Neural cell (in vitro differentiated cells): ENCODE results near the gene ZNF669. TPM values are rescaled to one million over a fixed set of nuclear protein-coding genes. Genes with fewer than 3 reads are reported as not detected.
"Not testable (repeated sequence)": the region's sequence is repeated elsewhere in the genome, so short reads cannot be mapped to it uniquely, and the experiment has no call there.

Experiments used
- H2AFZ ChIP-seq: fragments of 200-600, 300-800 bp; sonication (generic), shearing (Covaris generic); 2 replicates; pipeline ENCODE4 v1.6.0; 2014; ENCODE audit warnings: low read depth, mild to moderate bottlenecking, antibody characterized with exemption, low read length, moderate library complexity
- H3F3A ChIP-seq: fragments of 200-600 bp; shearing (Covaris generic); 2 replicates; pipeline ENCODE4 v1.6.1; 2016; ENCODE audit warnings: mild to moderate bottlenecking, moderate library complexity, mixed read lengths, antibody characterized with exemption, low read length; ENCODE audit not compliant: insufficient read depth, poor library complexity, severe bottlenecking
- H3K27ac ChIP-seq: fragments of 200-600, 300-800 bp; sonication (generic), shearing (Covaris generic); 2 replicates; pipeline ENCODE4 v1.5.1; 2014; ENCODE audit warnings: mild to moderate bottlenecking, low read length, moderate library complexity
- H3K27me3 ChIP-seq: fragments of 300-800, 200-600 bp; sonication (generic), shearing (Covaris generic); 2 replicates; pipeline ENCODE4 v1.6.0; 2014; ENCODE audit warnings: mild to moderate bottlenecking, low read depth, low read length, moderate library complexity; ENCODE audit not compliant: insufficient read depth
- H3K36me3 ChIP-seq: fragments of 300-800, 200-600 bp; sonication (generic), shearing (Covaris generic); 2 replicates; pipeline ENCODE4 v1.5.1; 2014; ENCODE audit warnings: mild to moderate bottlenecking, antibody characterized with exemption, low read length, moderate library complexity; ENCODE audit not compliant: insufficient read depth
- H3K4me2 ChIP-seq: fragments of 300-800, 200-600 bp; sonication (generic), shearing (Covaris generic); 2 replicates; pipeline ENCODE4 v1.6.0; 2014; ENCODE audit warnings: mild to moderate bottlenecking, low read length
- H3K4me3 ChIP-seq: fragments of 300-800, 200-600 bp; sonication (generic), shearing (Covaris generic); 2 replicates; pipeline ENCODE4 v1.5.1; 2014; ENCODE audit warnings: mild to moderate bottlenecking, low read length, moderate library complexity
- H3K79me2 ChIP-seq: fragments of 200-600 bp; shearing (Covaris generic); replicated peaks from 2 replicates; pipeline ENCODE4 v1.6.0; 2014; ENCODE audit warnings: mild to moderate bottlenecking, low read length, moderate library complexity; ENCODE audit not compliant: insufficient read depth
- H3K9ac ChIP-seq: fragments of 300-800, 200-600 bp; sonication (generic), shearing (Covaris generic); 2 replicates; pipeline ENCODE4 v1.6.1; 2016; ENCODE audit warnings: mild to moderate bottlenecking, low read length, mixed read lengths
- H3K9me2 ChIP-seq: fragments of 200-600 bp; shearing (Covaris generic); 2 replicates; pipeline ENCODE4 v1.6.1; 2016; ENCODE audit warnings: mild to moderate bottlenecking, low read length, mixed read lengths; ENCODE audit not compliant: insufficient read depth
- H3K9me3 ChIP-seq: fragments of 200-600, 300-800 bp; sonication (generic), shearing (Covaris generic); 2 replicates; pipeline ENCODE4 v1.6.1; 2016; ENCODE audit warnings: mild to moderate bottlenecking, mixed run types, low read length, moderate library complexity, mixed read lengths
- H4K20me1 ChIP-seq: fragments of 200-600 bp; shearing (Covaris generic); 2 replicates; pipeline ENCODE4 v1.6.1; 2016; ENCODE audit warnings: mild to moderate bottlenecking, mixed run types; ENCODE audit not compliant: insufficient read depth
- EP300 ChIP-seq: fragments of 450-650 bp; conservative IDR thresholded peaks from 2 replicates; pipeline ENCODE4 v1.6.1; 2014; ENCODE audit warnings: antibody characterized with exemption, mild to moderate bottlenecking, moderate library complexity; ENCODE audit not compliant: poor library complexity, severe bottlenecking
- EZH2 ChIP-seq: fragments of 200-600, 300-800 bp; shearing (Covaris generic), sonication (generic); IDR thresholded peaks from 2 replicates; pipeline ENCODE4 v1.6.1; 2014; ENCODE audit warnings: antibody characterized with exemption, low read length, borderline replicate concordance, mild to moderate bottlenecking; ENCODE audit not compliant: insufficient read depth, poor library complexity, severe bottlenecking
- MXI1 ChIP-seq: fragments of 450-650 bp; conservative IDR thresholded peaks from 2 replicates; pipeline ENCODE4 v1.6.1; 2014; ENCODE audit warnings: antibody characterized with exemption, mild to moderate bottlenecking; ENCODE audit not compliant: poor library complexity, severe bottlenecking
- POLR2AphosphoS5 ChIP-seq: IDR thresholded peaks from 2 replicates; pipeline ENCODE4 v1.6.1; 2012
- RAD21 ChIP-seq: fragments of 450-650 bp; conservative IDR thresholded peaks from 2 replicates; pipeline ENCODE4 v1.6.1; 2014; ENCODE audit warnings: antibody characterized with exemption, mild to moderate bottlenecking, moderate library complexity
- SMC3 ChIP-seq: fragments of 450-650 bp; conservative IDR thresholded peaks from 2 replicates; pipeline ENCODE4 v1.6.1; 2014; ENCODE audit warnings: antibody characterized with exemption, mild to moderate bottlenecking, moderate library complexity; ENCODE audit not compliant: poor library complexity
- TAF1 ChIP-seq: IDR thresholded peaks from 2 replicates; pipeline ENCODE4 v1.6.1; 2012; ENCODE audit warnings: low read depth
- polyA plus RNA-seq: library from polyadenylated mRNA; depleted of rRNA; stranded (reverse); fragments of >200 nt; gene quantifications from 2 replicates; pipeline ENCODE4 v1.2.3, GENCODE V29; 2014
- TF ChIP-seq, protein P1 (sequence below): fragments of 450-650 bp; IDR thresholded peaks from 2 replicates; pipeline ENCODE4 v1.5.1; 2014; ENCODE audit warnings: antibody characterized with exemption, mild to moderate bottlenecking, moderate library complexity; ENCODE audit not compliant: poor library complexity, severe bottlenecking
- TF ChIP-seq, protein P2 (sequence below): IDR thresholded peaks from 2 replicates; pipeline ENCODE4 v1.6.1; 2012; ENCODE audit warnings: borderline replicate concordance

Gene ZNF669
- polyA plus RNA-seq, 1 donor from 2014 or later: 22.7 TPM

GRCh38 chr1:247146671-247147070 lies 42.5 kb upstream of the ZNF669 start:
- Histone ChIP-seq H3K36me3 (peaks cover 19% of the 10 kb centered on the region), H3F3A (no peaks in the 10 kb centered on the region), H3K79me2 (no peaks in the 10 kb centered on the region), H3K9me2 (no peaks in the 10 kb centered on the region), H4K20me1 (no peaks in the 10 kb centered on the region), H3K27ac (no peak overlapping the region), H2AFZ (no peak overlapping the region), H3K9me3 (peaks cover 15% of the 10 kb centered on the region), H3K27me3 (no peaks in the 10 kb centered on the region), H3K4me2 (no peak overlapping the region), H3K9ac (no peak overlapping the region), H3K4me3 (no peak overlapping the region)
- TF ChIP-seq POLR2AphosphoS5 (no peak), EP300 (no peak), SMC3 (no peak), TAF1 (no peak), MXI1 (no peak), RAD21 (no peak), EZH2 (no peak)
- TF ChIP-seq, protein P1, sequence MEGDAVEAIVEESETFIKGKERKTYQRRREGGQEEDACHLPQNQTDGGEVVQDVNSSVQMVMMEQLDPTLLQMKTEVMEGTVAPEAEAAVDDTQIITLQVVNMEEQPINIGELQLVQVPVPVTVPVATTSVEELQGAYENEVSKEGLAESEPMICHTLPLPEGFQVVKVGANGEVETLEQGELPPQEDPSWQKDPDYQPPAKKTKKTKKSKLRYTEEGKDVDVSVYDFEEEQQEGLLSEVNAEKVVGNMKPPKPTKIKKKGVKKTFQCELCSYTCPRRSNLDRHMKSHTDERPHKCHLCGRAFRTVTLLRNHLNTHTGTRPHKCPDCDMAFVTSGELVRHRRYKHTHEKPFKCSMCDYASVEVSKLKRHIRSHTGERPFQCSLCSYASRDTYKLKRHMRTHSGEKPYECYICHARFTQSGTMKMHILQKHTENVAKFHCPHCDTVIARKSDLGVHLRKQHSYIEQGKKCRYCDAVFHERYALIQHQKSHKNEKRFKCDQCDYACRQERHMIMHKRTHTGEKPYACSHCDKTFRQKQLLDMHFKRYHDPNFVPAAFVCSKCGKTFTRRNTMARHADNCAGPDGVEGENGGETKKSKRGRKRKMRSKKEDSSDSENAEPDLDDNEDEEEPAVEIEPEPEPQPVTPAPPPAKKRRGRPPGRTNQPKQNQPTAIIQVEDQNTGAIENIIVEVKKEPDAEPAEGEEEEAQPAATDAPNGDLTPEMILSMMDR: no peak
- TF ChIP-seq, protein P2, sequence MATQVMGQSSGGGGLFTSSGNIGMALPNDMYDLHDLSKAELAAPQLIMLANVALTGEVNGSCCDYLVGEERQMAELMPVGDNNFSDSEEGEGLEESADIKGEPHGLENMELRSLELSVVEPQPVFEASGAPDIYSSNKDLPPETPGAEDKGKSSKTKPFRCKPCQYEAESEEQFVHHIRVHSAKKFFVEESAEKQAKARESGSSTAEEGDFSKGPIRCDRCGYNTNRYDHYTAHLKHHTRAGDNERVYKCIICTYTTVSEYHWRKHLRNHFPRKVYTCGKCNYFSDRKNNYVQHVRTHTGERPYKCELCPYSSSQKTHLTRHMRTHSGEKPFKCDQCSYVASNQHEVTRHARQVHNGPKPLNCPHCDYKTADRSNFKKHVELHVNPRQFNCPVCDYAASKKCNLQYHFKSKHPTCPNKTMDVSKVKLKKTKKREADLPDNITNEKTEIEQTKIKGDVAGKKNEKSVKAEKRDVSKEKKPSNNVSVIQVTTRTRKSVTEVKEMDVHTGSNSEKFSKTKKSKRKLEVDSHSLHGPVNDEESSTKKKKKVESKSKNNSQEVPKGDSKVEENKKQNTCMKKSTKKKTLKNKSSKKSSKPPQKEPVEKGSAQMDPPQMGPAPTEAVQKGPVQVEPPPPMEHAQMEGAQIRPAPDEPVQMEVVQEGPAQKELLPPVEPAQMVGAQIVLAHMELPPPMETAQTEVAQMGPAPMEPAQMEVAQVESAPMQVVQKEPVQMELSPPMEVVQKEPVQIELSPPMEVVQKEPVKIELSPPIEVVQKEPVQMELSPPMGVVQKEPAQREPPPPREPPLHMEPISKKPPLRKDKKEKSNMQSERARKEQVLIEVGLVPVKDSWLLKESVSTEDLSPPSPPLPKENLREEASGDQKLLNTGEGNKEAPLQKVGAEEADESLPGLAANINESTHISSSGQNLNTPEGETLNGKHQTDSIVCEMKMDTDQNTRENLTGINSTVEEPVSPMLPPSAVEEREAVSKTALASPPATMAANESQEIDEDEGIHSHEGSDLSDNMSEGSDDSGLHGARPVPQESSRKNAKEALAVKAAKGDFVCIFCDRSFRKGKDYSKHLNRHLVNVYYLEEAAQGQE: no peak

- H3K79me2 ChIP-seq: no peaks in the 10 kb centered on the region
- H3K4me2 ChIP-seq: no peak overlapping the region
- TF ChIP-seq POLR2AphosphoS5 (no peak), TAF1 (no peak), EP300 (no peak), SMC3 (no peak), RAD21 (no peak), EZH2 (no peak), MXI1 (no peak)
- TF ChIP-seq, protein P1: no peak
- TF ChIP-seq, protein P2: no peak
- no peak overlapping the region for H3K9ac ChIP-seq
- no peaks in the 10 kb centered on the region for H3K27me3 ChIP-seq
- H3F3A ChIP-seq: no peaks in the 10 kb centered on the region
- no peak overlapping the region for H2AFZ ChIP-seq
- H4K20me1 ChIP-seq: no peaks in the 10 kb centered on the region
- no peaks in the 10 kb centered on the region for H3K9me2 ChIP-seq
- H3K27ac ChIP-seq: no peak overlapping the region
- H3K9me3 ChIP-seq: peaks cover 18% of the 10 kb centered on the region
- no peak overlapping the region for H3K4me3 ChIP-seq
- H3K36me3 ChIP-seq: peaks cover 19% of the 10 kb centered on the region
These were observed 41.1 kb upstream of the ZNF669 start for GRCh38 chr1:247145279-247145678.

GRCh38 chr1:247139557-247139956 lies 35.4 kb upstream of the ZNF669 start:
- H3K79me2 ChIP-seq: not testable (repeated sequence)

More at GRCh38 chr1:247139557-247139956, 35.4 kb upstream of the ZNF669 start:
- not testable (repeated sequence) for H3K27me3 ChIP-seq, H3K36me3 ChIP-seq, H4K20me1 ChIP-seq, H3K9me2 ChIP-seq, H3K4me2 ChIP-seq, H3K27ac ChIP-seq, H3K9ac ChIP-seq, H2AFZ ChIP-seq, H3F3A ChIP-seq, H3K4me3 ChIP-seq
- H3K9me3 ChIP-seq: peaks cover 23% of the 10 kb centered on the region
